ENCODE results near the gene ZDHHC14.

The ZDHHC14 gene

GRCh38 chr6:157629220-157629619, 248.2 kb downstream of the ZDHHC14 start:
- peak; percentile 28 to 68 (median 50) for DNase-seq

GRCh38 chr6:157630463-157631080, 249.6 kb downstream of the ZDHHC14 start:
- DNase-seq: no peak

- no peak for DNase-seq
These were observed 250.4 kb downstream of the ZDHHC14 start for GRCh38 chr6:157631412-157631811.

- no peak for DNase-seq
These were observed 251.0 kb downstream of the ZDHHC14 start for GRCh38 chr6:157631838-157632614.

- DNase-seq: no peak
These were observed 251.8 kb downstream of the ZDHHC14 start for GRCh38 chr6:157632821-157633220.

- DNase-seq: no peak
These were observed 253.6 kb downstream of the ZDHHC14 start for GRCh38 chr6:157634546-157634945.

- no peak for DNase-seq
These were observed 254.6 kb downstream of the ZDHHC14 start for GRCh38 chr6:157635388-157636244.

- DNase-seq: no peak
These were observed 256.5 kb downstream of the ZDHHC14 start for GRCh38 chr6:157637516-157637915.

GRCh38 chr6:157637941-157638662, 257.1 kb downstream of the ZDHHC14 start:
- DNase-seq: no peak

- no peak for DNase-seq
These were observed 257.8 kb downstream of the ZDHHC14 start for GRCh38 chr6:157638779-157639178.

- no peak for DNase-seq
These were observed 259.9 kb downstream of the ZDHHC14 start for GRCh38 chr6:157640746-157641451.

- no peak for DNase-seq
These were observed 260.8 kb downstream of the ZDHHC14 start for GRCh38 chr6:157641837-157642236.

GRCh38 chr6:157642736-157643135, 261.7 kb downstream of the ZDHHC14 start:
- DNase-seq: no peak

- DNase-seq: no peak
These were observed 263.2 kb downstream of the ZDHHC14 start for GRCh38 chr6:157644043-157644810.

- no peak for DNase-seq
These were observed 264.3 kb downstream of the ZDHHC14 start for GRCh38 chr6:157645201-157645795.

- peak in 1 of 4 experiments; percentile 20 for DNase-seq
These were observed 265.0 kb downstream of the ZDHHC14 start for GRCh38 chr6:157646012-157646411.

GRCh38 chr6:157647261-157647915, 266.4 kb downstream of the ZDHHC14 start:
- peak in 3 of 4 experiments; percentile 20 to 34 (median 31) for DNase-seq

- no peak for DNase-seq
These were observed 267.6 kb downstream of the ZDHHC14 start for GRCh38 chr6:157648561-157648960.

- DNase-seq: no peak
These were observed 268.6 kb downstream of the ZDHHC14 start for GRCh38 chr6:157649311-157650260.

Data from suppressor macrophage (primary cell).